Hepatocyte (in vitro differentiated cells): ENCODE measurements around the gene MAP6. TPM values are rescaled to one million over a fixed set of nuclear protein-coding genes. Genes with fewer than 3 reads are reported as not detected.

Experiments
- DNase-seq: peaks from one replicate; pipeline ENCODE4 v3.0.0-alpha.2; 2016; ENCODE audit warnings: low spot score
- H2AFZ ChIP-seq: fragments of 200-600 bp; sonication (generic); 2 replicates; pipeline ENCODE4 v1.6.0; 2016; ENCODE audit warnings: antibody characterized with exemption, mild to moderate bottlenecking
- H3K27ac ChIP-seq: fragments of 200-600 bp; sonication (generic); 2 replicates; pipeline ENCODE4 v1.5.1; 2016; ENCODE audit warnings: mild to moderate bottlenecking
- H3K27me3 ChIP-seq: fragments of 200-600 bp; sonication (generic); 2 replicates; pipeline ENCODE4 v1.6.1; 2016
- H3K36me3 ChIP-seq: fragments of 200-600 bp; sonication (generic); replicated peaks from 2 replicates; pipeline ENCODE4 v1.5.1; 2016; ENCODE audit warnings: low read depth; ENCODE audit not compliant: insufficient read depth
- H3K4me1 ChIP-seq: fragments of 200-600 bp; sonication (generic); 2 replicates; pipeline ENCODE4 v1.5.1; 2016; ENCODE audit warnings: mild to moderate bottlenecking, moderate library complexity; ENCODE audit not compliant: insufficient read depth
- H3K4me2 ChIP-seq: fragments of 200-600 bp; sonication (generic); 2 replicates; pipeline ENCODE4 v1.6.0; 2016
- H3K4me3 ChIP-seq: fragments of 200-600 bp; sonication (generic); 2 replicates; pipeline ENCODE4 v1.5.1; 2016; ENCODE audit warnings: mild to moderate bottlenecking
- H3K79me2 ChIP-seq: fragments of 200-600 bp; sonication (generic); 2 replicates; pipeline ENCODE4 v1.6.0; 2017; ENCODE audit warnings: mild to moderate bottlenecking
- H3K9me2 ChIP-seq: fragments of 200-600 bp; sonication (generic); replicated peaks from 2 replicates; pipeline ENCODE4 v1.6.0; 2017; ENCODE audit warnings: mild to moderate bottlenecking; ENCODE audit not compliant: insufficient read depth
- H3K9me3 ChIP-seq: fragments of 200-600 bp; sonication (generic); 2 replicates; pipeline ENCODE4 v1.5.1; 2016; ENCODE audit warnings: low read depth, mild to moderate bottlenecking
- H4K20me1 ChIP-seq: fragments of 200-600 bp; sonication (generic); 2 replicates; pipeline ENCODE4 v1.6.0; 2016; ENCODE audit warnings: mild to moderate bottlenecking; ENCODE audit not compliant: insufficient read depth, poor library complexity, severe bottlenecking
- EZH2 ChIP-seq: fragments of 200-600 bp; sonication (generic); IDR thresholded peaks from 2 replicates; pipeline ENCODE4 v1.6.1; 2016; ENCODE audit warnings: antibody characterized with exemption, mild to moderate bottlenecking, borderline replicate concordance
- EZH2phosphoT487 ChIP-seq: fragments of 200-600 bp; sonication (generic); IDR thresholded peaks from one replicate; pipeline ENCODE4 v1.6.1; 2018; ENCODE audit warnings: antibody characterized with exemption, mild to moderate bottlenecking, low read depth, moderate library complexity; ENCODE audit not compliant: unreplicated experiment, severe bottlenecking
- WGBS: methylation state at CpG from one replicate; pipeline ENCODE4 v1.1.6; 2016; ENCODE audit warnings: low lambda C conversion rate; ENCODE audit errors: missing lambda C conversion rate; 5-methylcytosine and 5-hydroxymethylcytosine counted together
- polyA plus RNA-seq: library from polyadenylated mRNA; unstranded; fragments of >200 nt; fragmentation: Nextera tagmentation; extraction: Ambion mirVana; gene quantifications from 2 replicates; pipeline ENCODE4 v1.2.1, GENCODE V29; 2016
- small RNA-seq: library from RNA; depleted of rRNA; stranded (forward); fragments of <200 nt; gene quantifications from one replicate; pipeline ENCODE3, GENCODE V24; 2014
- total RNA-seq: library from RNA; depleted of rRNA; stranded (reverse); fragments of >200 nt; gene quantifications from 2 replicates; pipeline ENCODE4 v1.2.3, GENCODE V29; 2014
- TF ChIP-seq, protein P1 (sequence below): fragments of 200-600 bp; sonication (generic); IDR thresholded peaks from 2 replicates; pipeline ENCODE4 v1.5.1; 2016; ENCODE audit warnings: antibody characterized with exemption, mild to moderate bottlenecking; ENCODE audit not compliant: poor library complexity

The MAP6 gene
- total and polyA plus RNA-seq, 2 experiments from 2014 or later, result 3.8 to 6.4 TPM

DNA sequence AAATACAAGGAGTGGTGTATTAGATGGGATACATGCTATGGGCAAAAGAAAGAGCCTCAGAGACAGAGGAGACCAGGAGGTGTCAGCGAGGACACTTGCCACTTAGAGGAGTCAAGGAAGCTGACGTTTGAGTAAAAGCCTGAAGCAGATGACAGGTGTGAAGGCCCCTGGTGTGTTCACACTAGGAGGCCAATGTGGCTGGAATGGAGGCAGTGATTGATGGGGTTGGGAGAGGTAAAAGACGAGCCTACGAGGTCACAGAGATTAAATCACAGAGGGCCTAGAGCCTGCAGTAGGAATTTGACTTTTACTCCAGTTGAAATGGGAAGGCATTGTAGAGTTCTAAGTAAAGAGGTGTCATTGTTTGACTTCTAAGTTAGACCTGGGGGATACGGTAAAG is 131.1 kb downstream of the MAP6 start:
- Histone ChIP-seq H3K4me1 (no peaks in the 10 kb centered on the region), H4K20me1 (no peaks in the 10 kb centered on the region), H3K27ac (no peak overlapping the region), H2AFZ (no peak overlapping the region), H3K9me3 (no peaks in the 10 kb centered on the region), H3K9me2 (no peaks in the 10 kb centered on the region), H3K36me3 (no peaks in the 10 kb centered on the region), H3K4me3 (no peak overlapping the region), H3K4me2 (no peak overlapping the region), H3K27me3 (no peaks in the 10 kb centered on the region), H3K79me2 (no peaks in the 10 kb centered on the region)
- TF ChIP-seq EZH2, result no peak
- TF ChIP-seq EZH2phosphoT487, result no peak
- TF ChIP-seq, protein P1, sequence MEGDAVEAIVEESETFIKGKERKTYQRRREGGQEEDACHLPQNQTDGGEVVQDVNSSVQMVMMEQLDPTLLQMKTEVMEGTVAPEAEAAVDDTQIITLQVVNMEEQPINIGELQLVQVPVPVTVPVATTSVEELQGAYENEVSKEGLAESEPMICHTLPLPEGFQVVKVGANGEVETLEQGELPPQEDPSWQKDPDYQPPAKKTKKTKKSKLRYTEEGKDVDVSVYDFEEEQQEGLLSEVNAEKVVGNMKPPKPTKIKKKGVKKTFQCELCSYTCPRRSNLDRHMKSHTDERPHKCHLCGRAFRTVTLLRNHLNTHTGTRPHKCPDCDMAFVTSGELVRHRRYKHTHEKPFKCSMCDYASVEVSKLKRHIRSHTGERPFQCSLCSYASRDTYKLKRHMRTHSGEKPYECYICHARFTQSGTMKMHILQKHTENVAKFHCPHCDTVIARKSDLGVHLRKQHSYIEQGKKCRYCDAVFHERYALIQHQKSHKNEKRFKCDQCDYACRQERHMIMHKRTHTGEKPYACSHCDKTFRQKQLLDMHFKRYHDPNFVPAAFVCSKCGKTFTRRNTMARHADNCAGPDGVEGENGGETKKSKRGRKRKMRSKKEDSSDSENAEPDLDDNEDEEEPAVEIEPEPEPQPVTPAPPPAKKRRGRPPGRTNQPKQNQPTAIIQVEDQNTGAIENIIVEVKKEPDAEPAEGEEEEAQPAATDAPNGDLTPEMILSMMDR, result no peak
- 68% methylated on average over 5 of the region's 5 CpGs for WGBS
- no peak for DNase-seq

Small RNAs within 50 kb of the gene (small RNA-seq; reads per million reads assigned to genes)
- not detected for gene AP001922.4

Other genes with a start within 250 kb of the MAP6 start
- gene KLHL35, start 235.8 kb downstream of the MAP6 start, total RNA-seq, result 0.63 and 0.88 TPM in 2 replicates
- 1.7 and 3.2 TPM in 2 replicates for gene KLHL35, start 235.8 kb downstream of the MAP6 start, polyA plus RNA-seq
- gene GDPD5, start 143.1 kb downstream of the MAP6 start, total RNA-seq, result 5.2 and 7.3 TPM in 2 replicates
- gene GDPD5, start 143.1 kb downstream of the MAP6 start, polyA plus RNA-seq, result 6.3 and 8.9 TPM in 2 replicates
- 709 and 805 TPM in 2 replicates for gene SERPINH1, start 106.8 kb downstream of the MAP6 start, total RNA-seq
- 479 and 492 TPM in 2 replicates for gene SERPINH1, start 106.8 kb downstream of the MAP6 start, polyA plus RNA-seq
- gene MOGAT2, start 48.8 kb upstream of the MAP6 start, total RNA-seq, result 2.4 and 3.2 TPM in 2 replicates
- 0.84 and 2.9 TPM in 2 replicates for gene MOGAT2, start 48.8 kb upstream of the MAP6 start, polyA plus RNA-seq
- 52.6 and 60.5 TPM in 2 replicates for gene DGAT2, start 99.7 kb upstream of the MAP6 start, total RNA-seq
- 27.5 and 55.6 TPM in 2 replicates for gene DGAT2, start 99.7 kb upstream of the MAP6 start, polyA plus RNA-seq
- gene UVRAG, start 146.2 kb upstream of the MAP6 start, total RNA-seq, result 25.2 and 36.5 TPM in 2 replicates
- gene UVRAG, start 146.2 kb upstream of the MAP6 start, polyA plus RNA-seq, result 15.3 and 21.1 TPM in 2 replicates